Fibroblast of lung (primary cell): Measurements from ENCODE around the gene SMARCC1. TPM values are rescaled to one million over a fixed set of nuclear protein-coding genes. Genes with fewer than 3 reads are reported as not detected.
A peak's percentile ranks its signal among the peaks of the same experiment; 100 is the strongest.

Source experiments
- DNase-seq, 2 donors: peaks; one replicate each; pipeline versions ENCODE4 v3.0.0 to v3.0.0-alpha.2; 2010; ENCODE audit warnings: low read depth in 2 of 2
- H2AFZ ChIP-seq: 2 replicates; pipeline ENCODE4 v1.5.1; 2012; ENCODE audit warnings: low read length, control low read depth, inconsistent platforms
- H3K27ac ChIP-seq: 2 replicates; pipeline ENCODE4 v1.5.1; 2011; ENCODE audit warnings: low read length, control low read depth; ENCODE audit not compliant: insufficient read depth
- H3K27me3 ChIP-seq: 2 replicates; pipeline ENCODE4 v1.5.1; 2011; ENCODE audit warnings: mild to moderate bottlenecking, low read length; ENCODE audit not compliant: control insufficient read depth, insufficient read depth
- H3K36me3 ChIP-seq: 2 replicates; pipeline ENCODE4 v1.5.1; 2011; ENCODE audit warnings: low read length; ENCODE audit not compliant: control insufficient read depth, insufficient read depth
- H3K4me1 ChIP-seq: 2 replicates; pipeline ENCODE4 v1.5.1; 2011; ENCODE audit warnings: low read length; ENCODE audit not compliant: control insufficient read depth, insufficient read depth; ENCODE audit errors: extremely low read depth
- H3K4me2 ChIP-seq: 2 replicates; pipeline ENCODE4 v1.5.1; 2011; ENCODE audit warnings: low read length, control low read depth; ENCODE audit not compliant: insufficient read depth; ENCODE audit errors: extremely low read depth
- H3K4me3 ChIP-seq, 4 experiments: fragments of 200-600 bp in 1 of 4; sonication (generic) in 1 of 4; replicated peaks in 1 of 4; 2 replicates each; pipeline ENCODE4 v1.5.1; 2011 to 2016; ENCODE audit warnings: low read length in 4 of 4, low read depth in 3 of 4, mild to moderate bottlenecking in 3 of 4, control low read depth in 2 of 4, inconsistent platforms in 1 of 4, mixed read lengths in 1 of 4; ENCODE audit not compliant: insufficient read depth in 1 of 4; ENCODE audit errors: control extremely low read depth in 1 of 4
- H3K79me2 ChIP-seq: 2 replicates; pipeline ENCODE4 v1.5.1; 2012; ENCODE audit warnings: mild to moderate bottlenecking, low read length, inconsistent platforms; ENCODE audit not compliant: control insufficient read depth, insufficient read depth
- H3K9ac ChIP-seq: 2 replicates; pipeline ENCODE4 v1.5.1; 2011; ENCODE audit warnings: mild to moderate bottlenecking, low read length, control low read depth; ENCODE audit not compliant: insufficient read depth
- H3K9me3 ChIP-seq: 2 replicates; pipeline ENCODE4 v1.5.1; 2012; ENCODE audit warnings: low read depth, low read length; ENCODE audit not compliant: control insufficient read depth, insufficient read depth
- H4K20me1 ChIP-seq: 2 replicates; pipeline ENCODE4 v1.5.1; 2011; ENCODE audit warnings: low read length; ENCODE audit not compliant: control insufficient read depth, insufficient read depth; ENCODE audit errors: extremely low read depth
- EZH2 ChIP-seq: IDR thresholded peaks from 2 replicates; pipeline ENCODE4 v1.5.1; 2012; ENCODE audit warnings: low read length, control low read depth, mild to moderate bottlenecking; ENCODE audit errors: missing control alignments
- polyA plus RNA-seq, 2 donors: library from polyadenylated mRNA; depleted of rRNA in 1 of 2; stranded (reverse) in 1 of 2; unstranded in 1 of 2; fragments of >200 nt; gene quantifications; 2 replicates each; pipeline ENCODE4 v1.2.1, GENCODE V29; 2011 to 2012; ENCODE audit warnings: missing spikeins in 1 of 2
- total RNA-seq: library from RNA; depleted of rRNA; stranded (reverse); fragments of >200 nt; gene quantifications from 2 replicates; pipeline ENCODE4 v1.2.1, GENCODE V29; 2014
- TF ChIP-seq, protein P1 (sequence below), 2 donors: IDR thresholded peaks in 1 of 2; conservative IDR thresholded peaks in 1 of 2; 1 replicate in 1 of 2; 2 replicates in 1 of 2; pipeline ENCODE4 v1.5.1; 2011 to 2012; ENCODE audit warnings: low read length in 2 of 2, control low read depth in 1 of 2, inconsistent platforms in 1 of 2, low read depth in 1 of 2, mild to moderate bottlenecking in 1 of 2

Gene SMARCC1
- total and polyA plus RNA-seq, 2 donors (not counting 1 experiment from before 2014, with no cell fraction given), result 23.1 to 23.6 TPM

DNA sequence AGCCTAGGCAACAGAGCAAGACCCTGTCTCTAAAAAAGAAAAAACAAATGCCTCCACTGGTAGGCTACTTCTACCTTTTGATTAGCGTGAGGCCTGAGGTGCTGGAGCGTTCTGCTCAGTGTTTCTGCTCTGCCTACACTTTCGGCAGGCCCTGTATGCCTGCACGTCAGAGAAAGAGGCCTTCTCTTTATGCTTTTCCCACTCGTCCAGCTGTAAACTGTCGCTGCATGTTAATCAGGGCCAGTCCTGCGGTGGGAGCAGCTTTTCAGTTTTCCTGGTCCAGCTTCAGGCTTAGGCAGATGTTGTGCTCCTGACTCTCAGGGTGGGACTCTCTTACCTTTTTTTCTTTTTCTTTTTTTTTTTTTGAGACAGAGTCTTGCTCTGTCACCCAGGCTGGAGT, 228.3 kb downstream of the SMARCC1 start:
- Histone ChIP-seq H4K20me1 (peaks cover 2% of the 10 kb centered on the region), H3K27ac (no peak overlapping the region), H3K79me2 (no peaks in the 10 kb centered on the region), H3K27me3 (peaks cover 6% of the 10 kb centered on the region), H3K36me3 (no peaks in the 10 kb centered on the region), H2AFZ (no peak overlapping the region), H3K9ac (no peak overlapping the region), H3K4me1 (no peaks in the 10 kb centered on the region), H3K4me2 (no peak overlapping the region), H3K9me3 (no peaks in the 10 kb centered on the region), H3K4me3 (no peak overlapping the region)
- DNase-seq, result no peak
- TF ChIP-seq, protein P1, sequence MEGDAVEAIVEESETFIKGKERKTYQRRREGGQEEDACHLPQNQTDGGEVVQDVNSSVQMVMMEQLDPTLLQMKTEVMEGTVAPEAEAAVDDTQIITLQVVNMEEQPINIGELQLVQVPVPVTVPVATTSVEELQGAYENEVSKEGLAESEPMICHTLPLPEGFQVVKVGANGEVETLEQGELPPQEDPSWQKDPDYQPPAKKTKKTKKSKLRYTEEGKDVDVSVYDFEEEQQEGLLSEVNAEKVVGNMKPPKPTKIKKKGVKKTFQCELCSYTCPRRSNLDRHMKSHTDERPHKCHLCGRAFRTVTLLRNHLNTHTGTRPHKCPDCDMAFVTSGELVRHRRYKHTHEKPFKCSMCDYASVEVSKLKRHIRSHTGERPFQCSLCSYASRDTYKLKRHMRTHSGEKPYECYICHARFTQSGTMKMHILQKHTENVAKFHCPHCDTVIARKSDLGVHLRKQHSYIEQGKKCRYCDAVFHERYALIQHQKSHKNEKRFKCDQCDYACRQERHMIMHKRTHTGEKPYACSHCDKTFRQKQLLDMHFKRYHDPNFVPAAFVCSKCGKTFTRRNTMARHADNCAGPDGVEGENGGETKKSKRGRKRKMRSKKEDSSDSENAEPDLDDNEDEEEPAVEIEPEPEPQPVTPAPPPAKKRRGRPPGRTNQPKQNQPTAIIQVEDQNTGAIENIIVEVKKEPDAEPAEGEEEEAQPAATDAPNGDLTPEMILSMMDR (conservative IDR thresholded peaks at IDR 0.05 in 1 of 2, IDR thresholded peaks at IDR 0.05 in 1 of 2; ENCODE audit: low read depth in 1 of 2, low read length in 2 of 2), result no peak
- no peak for TF ChIP-seq EZH2

DNA sequence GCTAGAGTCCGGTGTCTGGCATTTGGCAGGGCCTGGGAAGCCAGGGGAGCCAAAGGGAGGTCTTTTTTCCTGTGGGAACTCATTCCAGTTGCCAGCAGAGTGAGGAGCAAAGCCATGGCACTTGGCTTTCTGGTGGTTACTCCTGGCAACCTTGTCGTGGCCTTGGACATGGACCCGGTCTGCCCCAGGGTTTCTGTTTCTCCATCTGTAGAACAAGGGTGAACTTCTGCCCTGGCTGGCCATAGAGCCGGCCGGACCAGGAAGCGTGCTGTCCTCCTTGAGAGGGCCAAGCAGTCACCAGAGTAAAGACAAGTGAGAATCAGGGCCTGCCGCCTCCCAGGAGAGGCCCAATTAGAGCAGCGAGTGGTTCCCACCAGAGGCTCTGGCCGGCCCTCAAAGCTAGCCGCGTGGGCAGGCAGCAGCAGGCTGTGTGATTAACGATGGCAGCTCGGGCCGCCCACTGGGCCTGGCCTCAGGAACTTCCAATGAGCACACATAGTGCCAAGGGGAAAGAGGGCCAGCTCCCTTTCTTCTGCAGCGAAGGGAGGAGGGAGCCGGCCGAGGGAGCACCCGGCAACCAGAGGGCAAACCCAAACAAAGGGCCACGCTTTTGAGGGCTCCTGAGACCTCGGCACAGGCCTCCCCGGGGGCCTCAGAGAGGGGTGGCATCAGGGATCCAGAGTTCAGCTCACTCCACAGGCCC, 239.1 kb downstream of the SMARCC1 start:
- Histone ChIP-seq H3K9ac (no peak overlapping the region), H4K20me1 (no peaks in the 10 kb centered on the region), H3K9me3 (no peaks in the 10 kb centered on the region), H3K4me3 (no peak overlapping the region), H3K79me2 (no peaks in the 10 kb centered on the region), H3K27ac (no peak overlapping the region), H2AFZ (peak overlapping the region; percentile 19), H3K4me2 (peak overlapping the region; percentile 48), H3K27me3 (no peaks in the 10 kb centered on the region), H3K4me1 (no peaks in the 10 kb centered on the region), H3K36me3 (no peaks in the 10 kb centered on the region)
- peak; percentile 13 to 84 for DNase-seq
- TF ChIP-seq, protein P1 (conservative IDR thresholded peaks at IDR 0.05 in 1 of 2, IDR thresholded peaks at IDR 0.05 in 1 of 2; ENCODE audit: low read depth in 1 of 2, low read length in 2 of 2), result no peak
- no peak for TF ChIP-seq EZH2

DNA sequence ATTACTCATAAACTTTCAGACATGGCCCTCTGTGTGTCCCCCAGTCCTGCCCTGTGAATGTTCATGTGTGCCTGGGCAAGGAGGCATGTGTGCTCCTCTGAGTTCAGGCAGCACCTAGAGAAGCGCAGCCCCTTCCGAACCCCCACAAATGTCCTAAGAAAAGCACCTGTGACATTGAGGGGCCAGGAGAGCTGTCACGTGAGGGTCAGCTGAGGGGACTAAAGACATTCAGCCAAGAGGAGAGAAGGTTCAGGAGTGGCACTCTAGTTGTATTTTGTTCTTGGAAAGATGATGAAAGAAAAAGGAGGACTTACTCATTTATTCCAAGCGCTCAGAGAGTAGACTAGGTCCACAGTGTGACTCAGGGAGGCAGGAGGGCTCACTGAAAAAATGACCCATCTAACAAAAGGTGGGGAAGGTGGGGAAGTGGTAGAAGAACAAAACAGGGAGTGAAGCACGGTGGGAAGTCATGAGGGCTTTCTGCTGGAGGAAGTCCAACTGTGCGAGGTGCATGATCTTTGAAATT, 240.0 kb downstream of the SMARCC1 start:
- Histone ChIP-seq H3K79me2 (no peaks in the 10 kb centered on the region), H3K4me3 (no peak overlapping the region), H3K27me3 (no peaks in the 10 kb centered on the region), H3K36me3 (no peaks in the 10 kb centered on the region), H3K9ac (no peak overlapping the region), H3K4me2 (no peak overlapping the region), H2AFZ (no peak overlapping the region), H3K27ac (no peak overlapping the region), H4K20me1 (no peaks in the 10 kb centered on the region), H3K4me1 (no peaks in the 10 kb centered on the region), H3K9me3 (no peaks in the 10 kb centered on the region)
- TF ChIP-seq, protein P1 (conservative IDR thresholded peaks at IDR 0.05 in 1 of 2, IDR thresholded peaks at IDR 0.05 in 1 of 2; ENCODE audit: low read depth in 1 of 2, low read length in 2 of 2), result no peak
- no peak for TF ChIP-seq EZH2
- peak in 1 of 2 donors; percentile 7 for DNase-seq
